PC-3 (cell line): ENCODE results near the gene KLK11. TPM values are rescaled to one million over a fixed set of nuclear protein-coding genes. Genes with fewer than 3 reads are reported as not detected.

ENCODE experiments used
- ATAC-seq: fragments of 200-7000 bp; cut with Tn5 transposase; 2 replicates; pipeline ENCODE4 v1.9.1; 2020; ENCODE audit warnings: mild to moderate bottlenecking, moderate library complexity
- BruUV-seq: library from RNA; stranded (reverse); fragments of 400-500 nt; replicated peaks from 2 replicates; lab custom pipeline; 2021; lab: Mats Ljungman, UMichigan
- CTCF ChIA-PET: fragments of 300-600 bp; sonication (Branson Sonifier 250); formaldehyde crosslinking; loops from one replicate; lab custom pipeline; 2022; ENCODE audit warnings: antibody characterized with exemption; lab: Charles Lee
- POLR2A ChIA-PET: fragments of 300-600 bp; sonication (Branson Sonifier 250); formaldehyde crosslinking; loops from one replicate; lab custom pipeline; 2022; ENCODE audit warnings: antibody characterized with exemption; ENCODE audit not compliant: unreplicated experiment; lab: Charles Lee
- DNase-seq: peaks from one replicate; pipeline ENCODE4 v3.0.0-alpha.2; 2015
- H2AFZ ChIP-seq: fragments of 300-600 bp; sonication (generic); 2 replicates; pipeline ENCODE4 v1.6.0; 2016; ENCODE audit warnings: antibody characterized with exemption, low read length
- H3F3A ChIP-seq: fragments of 300-600 bp; sonication (generic); one replicate; pipeline ENCODE4 v1.6.0; 2017; ENCODE audit warnings: antibody characterized with exemption, low read length, control low read depth, mild to moderate bottlenecking; ENCODE audit not compliant: unreplicated experiment
- H3K27ac ChIP-seq: fragments of 300-600 bp; sonication (generic); 2 replicates; pipeline ENCODE4 v1.5.1; 2016; ENCODE audit warnings: mild to moderate bottlenecking, low read length
- H3K27me3 ChIP-seq: fragments of 300-600 bp; sonication (generic); 2 replicates; pipeline ENCODE4 v1.6.1; 2016; ENCODE audit warnings: low read length, mixed read lengths
- H3K36me3 ChIP-seq: fragments of 300-600 bp; sonication (generic); 2 replicates; pipeline ENCODE4 v1.6.1; 2016; ENCODE audit warnings: low read depth, mixed run types, low read length, mixed read lengths
- H3K4me1 ChIP-seq: fragments of 300-600 bp; sonication (generic); 2 replicates; pipeline ENCODE4 v1.5.1; 2016; ENCODE audit warnings: low read length; ENCODE audit not compliant: insufficient read depth
- H3K4me2 ChIP-seq: fragments of 300-600 bp; sonication (generic); 2 replicates; pipeline ENCODE4 v1.6.0; 2016; ENCODE audit warnings: low read length
- H3K4me3 ChIP-seq: fragments of 300-600 bp; sonication (generic); 2 replicates; pipeline ENCODE4 v1.5.1; 2016; ENCODE audit warnings: mild to moderate bottlenecking, low read length, mixed read lengths
- H3K79me2 ChIP-seq: fragments of 300-600 bp; sonication (generic); 2 replicates; pipeline ENCODE4 v1.6.1; 2017; ENCODE audit warnings: low read length, mixed read lengths
- H3K9ac ChIP-seq: fragments of 300-600 bp; sonication (generic); 2 replicates; pipeline ENCODE4 v1.6.0; 2016; ENCODE audit warnings: mild to moderate bottlenecking, low read length
- H3K9me2 ChIP-seq: fragments of 300-600 bp; sonication (generic); replicated peaks from 2 replicates; pipeline ENCODE4 v1.6.1; 2016; ENCODE audit warnings: mixed run types, low read length, mixed read lengths
- H3K9me3 ChIP-seq: fragments of 300-600 bp; sonication (generic); 2 replicates; pipeline ENCODE4 v1.6.1; 2016; ENCODE audit warnings: low read length, mixed read lengths
- H4K20me1 ChIP-seq: fragments of 300-600 bp; sonication (generic); 2 replicates; pipeline ENCODE4 v1.6.1; 2016; ENCODE audit warnings: low read length, mixed read lengths
- EZH2 ChIP-seq: fragments of 300-600 bp; sonication (generic); IDR thresholded peaks from one replicate; pipeline ENCODE4 v1.6.1; 2017; ENCODE audit warnings: antibody characterized with exemption, mild to moderate bottlenecking, low read length; ENCODE audit not compliant: unreplicated experiment
- EZH2phosphoT487 ChIP-seq: fragments of 300-600 bp; sonication (generic); IDR thresholded peaks from 2 replicates; pipeline ENCODE4 v1.6.1; 2018; ENCODE audit warnings: mild to moderate bottlenecking, antibody characterized with exemption, low read length, borderline replicate concordance
- intact Hi-C: fragments of 100-400 bp; cut with micrococcal nuclease; formaldehyde crosslinking; loops from 2 replicates; pipeline ENCODE4 v1.9.0; 2023
- total RNA-seq: library from RNA; depleted of rRNA; stranded (reverse); fragments of >200 nt; gene quantifications from 2 replicates; pipeline ENCODE4 v1.2.3, GENCODE V29; 2014
- TF ChIP-seq, protein P1 (sequence below): fragments of 300-600 bp; sonication (generic); conservative IDR thresholded peaks from 2 replicates; pipeline ENCODE4 v1.5.1; 2017; ENCODE audit warnings: antibody characterized with exemption, low read depth, mild to moderate bottlenecking, low read length

Gene KLK11
- total RNA-seq, 1 experiment from 2014 or later: not detected

DNA sequence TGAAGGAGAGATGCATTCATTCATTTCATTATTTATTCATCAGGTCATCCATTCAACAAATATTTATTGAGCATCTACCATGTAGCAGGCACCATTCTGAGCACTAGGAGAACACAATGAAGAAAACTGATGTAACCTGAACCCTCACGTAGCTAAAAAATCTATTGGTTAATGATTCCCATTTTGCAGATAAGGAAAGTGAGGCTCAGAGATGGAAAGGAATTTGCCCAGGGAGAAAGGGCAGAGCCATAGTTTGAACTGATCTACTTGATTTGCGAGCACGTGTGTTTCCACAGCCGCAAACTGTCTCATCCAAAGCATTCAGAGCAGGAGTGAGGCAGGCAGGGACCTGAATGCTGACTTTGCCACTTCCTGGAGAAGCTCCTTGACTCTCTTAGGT is 27.7 kb downstream of the KLK11 start:
- ATAC-seq: no peak

DNA sequence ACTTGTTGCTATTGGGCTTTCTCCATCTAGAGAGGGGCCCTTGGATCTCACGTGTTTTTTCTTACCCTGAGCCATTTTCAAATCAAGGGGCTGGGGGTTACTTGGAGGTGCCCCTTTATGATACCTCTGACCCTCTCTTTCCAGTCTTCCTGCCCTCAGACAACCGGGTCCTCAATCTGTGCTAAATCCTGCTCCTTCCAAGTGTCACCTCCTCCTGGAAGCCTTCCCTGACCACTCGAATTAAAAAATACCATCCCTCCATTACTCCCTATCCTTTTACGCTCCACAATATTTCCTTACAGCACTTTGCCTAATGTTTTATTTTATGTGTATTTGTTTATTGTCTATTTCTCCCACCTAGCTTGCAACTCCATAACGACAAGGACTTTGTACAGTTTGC is 28.4 kb downstream of the KLK11 start:
- no TSS peak for BruUV-seq
- Histone ChIP-seq H3K9me3 (no peaks in the 10 kb centered on the region), H3K4me3 (no peak overlapping the region), H3K27ac (no peak overlapping the region), H3F3A (no peaks in the 10 kb centered on the region), H3K4me2 (no peak overlapping the region), H3K79me2 (no peaks in the 10 kb centered on the region), H3K4me1 (peaks cover 11% of the 10 kb centered on the region), H3K9me2 (no peaks in the 10 kb centered on the region), H4K20me1 (no peaks in the 10 kb centered on the region), H3K27me3 (peaks cover 3% of the 10 kb centered on the region; the same call in 1 of the 2 replicates), H2AFZ (no peak overlapping the region), H3K36me3 (no peaks in the 10 kb centered on the region), H3K9ac (no peak overlapping the region)
- no peak for ATAC-seq
- intact Hi-C loops: no loop called here
- CTCF ChIA-PET: no interaction called here
- POLR2A ChIA-PET: no interaction called here
- TF ChIP-seq, protein P1, sequence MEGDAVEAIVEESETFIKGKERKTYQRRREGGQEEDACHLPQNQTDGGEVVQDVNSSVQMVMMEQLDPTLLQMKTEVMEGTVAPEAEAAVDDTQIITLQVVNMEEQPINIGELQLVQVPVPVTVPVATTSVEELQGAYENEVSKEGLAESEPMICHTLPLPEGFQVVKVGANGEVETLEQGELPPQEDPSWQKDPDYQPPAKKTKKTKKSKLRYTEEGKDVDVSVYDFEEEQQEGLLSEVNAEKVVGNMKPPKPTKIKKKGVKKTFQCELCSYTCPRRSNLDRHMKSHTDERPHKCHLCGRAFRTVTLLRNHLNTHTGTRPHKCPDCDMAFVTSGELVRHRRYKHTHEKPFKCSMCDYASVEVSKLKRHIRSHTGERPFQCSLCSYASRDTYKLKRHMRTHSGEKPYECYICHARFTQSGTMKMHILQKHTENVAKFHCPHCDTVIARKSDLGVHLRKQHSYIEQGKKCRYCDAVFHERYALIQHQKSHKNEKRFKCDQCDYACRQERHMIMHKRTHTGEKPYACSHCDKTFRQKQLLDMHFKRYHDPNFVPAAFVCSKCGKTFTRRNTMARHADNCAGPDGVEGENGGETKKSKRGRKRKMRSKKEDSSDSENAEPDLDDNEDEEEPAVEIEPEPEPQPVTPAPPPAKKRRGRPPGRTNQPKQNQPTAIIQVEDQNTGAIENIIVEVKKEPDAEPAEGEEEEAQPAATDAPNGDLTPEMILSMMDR: no peak
- TF ChIP-seq EZH2phosphoT487: no peak
- no peak for TF ChIP-seq EZH2
- no peak for DNase-seq

More for the DNA sequence above, 27.7 kb downstream of the KLK11 start:
- Histone ChIP-seq H3F3A (no peaks in the 10 kb centered on the region), H3K4me1 (peaks cover 11% of the 10 kb centered on the region), H3K36me3 (no peaks in the 10 kb centered on the region), H3K9me2 (no peaks in the 10 kb centered on the region), H3K4me3 (no peak overlapping the region), H3K9me3 (no peaks in the 10 kb centered on the region), H3K27me3 (peaks cover 3% of the 10 kb centered on the region; the same call in 1 of the 2 replicates), H3K79me2 (no peaks in the 10 kb centered on the region), H3K4me2 (no peak overlapping the region), H4K20me1 (no peaks in the 10 kb centered on the region), H3K27ac (no peak overlapping the region), H2AFZ (no peak overlapping the region), H3K9ac (no peak overlapping the region)
- CTCF ChIA-PET: no interaction called here
- POLR2A ChIA-PET: no interaction called here
- intact Hi-C loops: no loop called here
- no TSS peak for BruUV-seq
- DNase-seq: no peak
- TF ChIP-seq EZH2phosphoT487 (no peak), EZH2 (no peak)
- TF ChIP-seq, protein P1: no peak

DNA sequence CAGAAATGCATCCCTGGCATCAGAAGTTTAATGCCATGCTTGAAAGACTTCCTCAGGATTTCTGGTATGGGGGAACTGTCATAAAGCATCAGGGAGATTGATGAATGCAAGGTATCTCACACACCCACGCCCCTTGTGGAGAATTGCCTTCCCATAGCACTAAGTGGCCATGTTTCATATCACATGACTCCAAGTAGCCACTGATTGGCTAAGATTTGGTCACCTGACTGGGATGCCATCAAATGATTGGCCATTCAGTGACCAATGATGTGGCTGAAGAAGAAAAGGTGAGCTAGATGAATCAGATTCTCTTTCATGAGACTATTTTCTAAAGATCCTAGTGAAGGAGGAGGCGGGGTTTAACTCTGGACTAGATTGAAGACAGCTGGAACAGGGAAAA is 32.3 kb downstream of the KLK11 start:
- Histone ChIP-seq H3K4me1 (peaks cover 14% of the 10 kb centered on the region), H3K27me3 (peaks cover 3% of the 10 kb centered on the region; the same call in 1 of the 2 replicates), H3K36me3 (no peaks in the 10 kb centered on the region), H3K79me2 (no peaks in the 10 kb centered on the region), H3K9me3 (no peaks in the 10 kb centered on the region), H3K9ac (no peak overlapping the region), H3F3A (no peaks in the 10 kb centered on the region), H2AFZ (no peak overlapping the region), H3K4me3 (no peak overlapping the region), H4K20me1 (no peaks in the 10 kb centered on the region), H3K4me2 (no peak overlapping the region), H3K9me2 (no peaks in the 10 kb centered on the region), H3K27ac (no peak overlapping the region)
- ChIA-PET CTCF (no interaction called here), POLR2A (no interaction called here)
- no peak for ATAC-seq
- no TSS peak for BruUV-seq
- peak; percentile 47 for DNase-seq
- TF ChIP-seq, protein P1: no peak
- TF ChIP-seq EZH2phosphoT487 (no peak), EZH2 (no peak)
- intact Hi-C loops: no loop called here
